HG03045 (cell line): ENCODE measurements around the gene CCM2L.
"Not testable (repeated sequence)": the region's sequence is repeated elsewhere in the genome, so short reads cannot be mapped to it uniquely, and the experiment has no call there.

Experiments used
- ATAC-seq: cut with Tn5 transposase; IDR thresholded peaks from one replicate; pipeline ENCODE4 v1.9.1; 2021; ENCODE audit warnings: mild to moderate bottlenecking, moderate library complexity; ENCODE audit not compliant: unreplicated experiment

Gene CCM2L

GRCh38 chr20:32028647-32029372, 18.6 kb downstream of the CCM2L start:
- no peak for ATAC-seq

DNA sequence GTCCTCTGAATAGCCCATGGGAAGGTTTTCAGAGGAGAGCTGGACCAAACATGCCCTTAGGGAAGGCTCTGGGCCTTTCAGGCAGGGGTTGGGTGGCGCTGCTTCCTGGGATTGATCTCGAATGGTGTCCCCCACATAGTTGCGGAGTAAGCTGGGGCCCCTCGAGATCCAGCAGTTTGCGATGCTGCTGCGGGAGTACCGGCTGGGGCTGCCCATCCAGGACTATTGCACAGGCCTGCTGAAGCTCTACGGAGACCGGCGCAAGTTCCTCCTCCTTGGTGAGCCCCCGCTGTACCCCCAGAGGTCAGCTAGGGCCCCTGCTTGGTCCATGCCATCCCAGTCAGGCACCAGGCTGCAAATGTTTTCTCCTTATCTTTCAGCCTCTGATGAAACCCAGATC, 19.3 kb downstream of the CCM2L start:
- ATAC-seq, result no peak

DNA sequence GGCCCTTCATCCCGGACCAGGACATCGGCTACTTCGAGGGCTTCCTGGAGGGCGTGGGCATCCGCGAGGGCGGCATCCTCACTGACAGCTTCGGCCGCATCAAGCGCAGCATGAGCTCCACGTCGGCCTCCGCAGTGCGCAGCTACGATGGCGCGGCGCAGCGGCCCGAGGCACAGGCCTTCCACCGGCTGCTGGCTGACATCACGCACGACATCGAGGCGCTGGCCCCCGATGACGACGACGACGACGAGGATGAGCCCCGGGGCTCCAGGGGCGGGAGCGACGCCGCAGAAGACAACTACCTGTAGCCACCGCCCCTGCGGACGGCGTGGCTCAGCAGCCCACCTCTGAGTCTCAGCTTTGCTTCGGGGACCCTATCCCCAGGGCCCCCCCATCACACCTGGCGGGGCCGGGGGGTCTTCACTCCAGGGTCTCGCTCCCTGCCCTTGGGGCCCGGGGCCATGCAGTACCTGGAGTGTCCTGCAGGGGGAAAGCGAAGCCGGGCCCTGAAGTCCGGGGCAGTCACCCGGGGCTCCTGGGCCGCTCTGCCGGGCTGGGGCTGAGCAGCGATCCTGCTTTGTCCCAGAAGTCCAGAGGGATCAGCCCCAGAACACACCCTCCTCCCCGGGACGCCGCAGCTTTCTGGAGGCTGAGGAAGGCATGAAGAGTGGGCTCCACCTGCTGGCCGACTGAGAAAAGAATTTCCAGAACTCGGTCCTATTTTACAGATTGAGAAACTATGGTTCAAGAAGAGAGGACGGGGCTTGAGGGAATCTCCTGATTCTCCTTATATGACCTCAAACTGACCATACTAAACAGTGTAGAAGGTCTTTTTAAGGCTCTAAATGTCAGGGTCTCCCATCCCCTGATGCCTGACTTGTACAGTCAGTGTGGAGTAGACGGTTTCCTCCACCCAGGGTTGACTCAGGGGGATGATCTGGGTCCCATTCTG, 21.0 kb downstream of the CCM2L start:
- no peak for ATAC-seq

GRCh38 chr20:32033316-32033715, 23.1 kb downstream of the CCM2L start:
- no peak for ATAC-seq

- ATAC-seq, result not testable (repeated sequence)
Measured at GRCh38 chr20:32033721-32034120, 23.5 kb downstream of the CCM2L start.

- no peak for ATAC-seq
Measured at GRCh38 chr20:32034581-32035425, 24.6 kb downstream of the CCM2L start.

DNA sequence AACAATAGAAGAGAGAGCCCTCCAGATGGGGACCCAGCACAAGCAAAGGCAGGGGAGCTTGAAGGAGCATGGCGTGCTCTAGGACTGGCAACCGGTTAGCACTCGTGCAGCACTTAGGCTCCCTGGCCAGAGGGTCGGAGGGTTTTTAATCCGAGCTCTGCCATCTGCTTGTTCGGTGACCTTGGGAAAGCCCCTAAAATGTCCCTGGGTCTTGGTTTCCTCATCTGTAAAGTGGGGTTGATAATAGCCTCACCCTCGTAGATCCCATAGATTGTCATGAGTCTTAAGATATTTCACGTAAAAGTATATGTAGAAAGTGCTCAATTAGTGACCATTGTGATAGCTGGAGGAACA, 25.2 kb downstream of the CCM2L start:
- ATAC-seq, result no peak

- no peak for ATAC-seq
Measured at GRCh38 chr20:32036252-32036651, 26.0 kb downstream of the CCM2L start.

DNA sequence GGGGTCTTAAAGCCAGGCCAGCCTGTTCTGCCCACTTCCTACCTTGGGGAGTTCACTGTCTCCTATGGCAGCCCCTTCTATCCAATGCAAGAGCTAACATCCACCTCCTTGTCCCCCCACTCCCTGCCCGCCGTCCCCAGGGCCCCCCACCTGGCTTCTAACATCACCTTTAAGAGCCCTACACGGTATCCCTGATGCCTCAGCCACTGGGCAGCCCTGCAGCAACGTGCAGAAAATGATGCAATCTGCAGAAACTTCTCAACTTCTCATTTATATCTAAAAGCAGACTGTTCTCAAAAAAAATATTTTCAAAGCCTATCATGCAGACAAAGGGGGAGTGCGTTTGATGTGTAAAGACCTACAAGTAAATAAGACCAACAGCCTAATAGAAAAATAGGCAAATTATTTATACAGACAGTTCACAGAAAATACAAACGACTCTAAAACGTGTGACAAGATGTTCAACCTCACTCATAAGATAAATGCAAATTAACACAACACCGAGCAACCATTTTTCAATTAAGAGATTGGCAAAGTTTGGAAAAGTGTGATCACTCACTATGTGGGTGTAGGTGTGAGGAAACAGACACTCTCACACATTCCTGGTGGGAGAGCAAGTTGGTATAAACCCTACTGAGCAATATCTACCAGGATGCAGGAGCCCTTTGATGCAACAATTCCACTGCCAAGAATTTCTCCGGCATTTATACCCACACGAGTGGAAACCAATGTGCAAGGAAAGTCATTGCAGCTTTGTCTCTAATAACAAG, 26.7 kb downstream of the CCM2L start:
- no peak for ATAC-seq

DNA sequence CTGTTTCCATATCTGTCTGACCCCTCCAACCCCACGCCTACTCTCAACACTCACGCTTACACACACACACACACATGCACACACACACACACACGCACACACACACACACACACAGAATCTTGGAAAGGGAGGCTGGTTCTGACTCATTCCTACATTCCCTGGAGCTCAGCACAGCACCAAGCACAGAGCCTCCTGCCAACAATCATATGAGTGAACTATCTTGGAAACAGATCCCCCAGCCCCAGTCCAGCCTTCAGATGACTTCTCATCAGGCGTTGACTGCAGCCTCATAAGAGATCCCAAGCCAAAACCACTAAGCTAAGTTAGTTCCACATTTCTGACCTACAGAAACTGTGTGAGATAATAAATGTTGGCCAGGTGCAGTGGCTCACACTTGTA, 27.7 kb downstream of the CCM2L start:
- ATAC-seq, result no peak

- ATAC-seq, result no peak
Measured at GRCh38 chr20:32040142-32040953, 30.1 kb downstream of the CCM2L start.

DNA sequence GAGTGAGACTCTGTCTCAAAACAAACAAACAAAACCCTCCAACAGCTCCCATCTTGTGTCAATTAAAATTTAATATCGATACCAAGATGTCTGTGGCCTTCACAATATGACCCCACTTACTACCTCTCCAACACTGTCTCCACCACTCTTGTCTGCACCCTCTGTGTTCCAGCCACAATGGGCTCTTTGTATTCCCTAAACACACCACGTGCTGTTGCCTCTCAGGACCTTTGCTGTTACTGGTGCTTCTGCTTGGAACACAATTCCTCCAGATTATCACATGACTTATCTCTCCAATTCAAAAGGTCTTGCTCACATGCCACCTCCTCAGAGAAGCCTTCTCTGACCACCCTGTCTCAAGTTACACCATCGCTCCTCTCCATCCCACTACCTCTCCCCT, 35.8 kb downstream of the CCM2L start:
- ATAC-seq, result no peak

GRCh38 chr20:32050324-32050841, 40.1 kb downstream of the CCM2L start:
- no peak for ATAC-seq

DNA sequence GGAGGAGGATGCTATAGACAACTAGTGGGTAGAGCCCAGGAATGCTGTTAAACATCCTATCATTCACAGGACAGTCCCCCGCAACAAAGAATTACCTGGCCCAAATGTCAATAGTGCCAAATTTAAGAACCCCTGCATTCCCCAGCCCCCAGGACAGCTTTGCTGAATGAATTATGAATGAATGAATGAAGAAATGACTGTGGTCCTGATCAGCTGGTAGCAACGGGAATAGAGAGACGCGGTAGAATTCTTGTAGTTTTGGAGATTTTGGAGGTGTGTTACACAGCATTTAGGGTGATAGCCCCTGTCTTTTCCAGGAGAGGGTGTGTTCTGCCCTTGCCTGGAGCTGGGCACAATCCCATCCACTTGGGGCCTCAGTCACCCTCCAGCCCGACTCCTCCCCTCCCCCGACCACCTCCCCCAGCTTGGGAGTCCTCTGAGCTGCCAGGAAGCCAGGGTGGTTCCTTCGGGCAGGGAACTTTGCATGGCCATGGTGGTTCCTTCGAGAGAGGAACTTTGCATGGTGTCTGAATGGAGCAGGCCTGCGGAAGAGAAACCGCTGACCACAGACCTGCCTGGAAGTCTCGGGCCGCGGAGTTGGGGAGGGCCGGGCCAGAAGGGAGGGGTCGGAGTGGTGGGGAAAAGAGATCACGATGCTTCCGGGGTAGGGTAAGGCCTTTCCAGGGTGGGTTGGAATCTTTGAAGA, 40.8 kb downstream of the CCM2L start:
- ATAC-seq, result no peak

GRCh38 chr20:32051720-32052089, 41.5 kb downstream of the CCM2L start:
- no peak for ATAC-seq

DNA sequence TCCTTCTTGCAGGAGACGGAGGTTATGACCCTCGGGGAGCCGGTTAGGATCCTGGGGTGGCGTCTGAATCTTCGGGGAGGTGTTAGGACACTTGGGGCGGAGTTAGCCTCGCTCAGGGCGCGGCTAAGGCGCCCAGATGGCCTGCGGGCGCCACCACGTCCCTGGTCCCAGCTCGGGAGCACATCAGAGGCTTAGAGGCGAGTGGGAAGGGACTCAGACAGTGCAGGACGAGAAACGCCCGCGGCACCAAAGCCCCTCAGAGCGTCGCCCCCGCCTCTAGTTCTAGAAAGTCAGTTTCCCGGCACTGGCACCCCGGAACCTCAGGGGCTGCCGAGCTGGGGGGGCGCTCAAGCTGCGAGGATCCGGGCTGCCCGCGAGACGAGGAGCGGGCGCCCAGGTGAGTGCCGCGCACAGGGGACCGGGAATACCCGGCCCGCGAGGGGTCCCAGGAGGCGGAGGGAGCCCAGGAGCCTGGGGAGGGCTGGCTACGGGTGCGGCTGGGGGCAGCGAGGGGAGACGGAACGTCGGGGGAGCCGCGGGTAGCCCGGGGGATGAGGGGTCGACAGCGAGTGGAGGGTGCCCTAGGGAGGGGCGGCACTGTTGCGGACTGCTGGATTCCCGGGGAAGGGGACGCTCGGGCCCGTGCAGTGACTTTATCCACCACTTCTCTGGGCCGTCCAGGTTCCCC, 42.0 kb downstream of the CCM2L start, which contains the start of gene HCK:
TSS of gene HCK (plus strand) at position 153 of the 688 bp plus-strand sequence.
- no peak for ATAC-seq

DNA sequence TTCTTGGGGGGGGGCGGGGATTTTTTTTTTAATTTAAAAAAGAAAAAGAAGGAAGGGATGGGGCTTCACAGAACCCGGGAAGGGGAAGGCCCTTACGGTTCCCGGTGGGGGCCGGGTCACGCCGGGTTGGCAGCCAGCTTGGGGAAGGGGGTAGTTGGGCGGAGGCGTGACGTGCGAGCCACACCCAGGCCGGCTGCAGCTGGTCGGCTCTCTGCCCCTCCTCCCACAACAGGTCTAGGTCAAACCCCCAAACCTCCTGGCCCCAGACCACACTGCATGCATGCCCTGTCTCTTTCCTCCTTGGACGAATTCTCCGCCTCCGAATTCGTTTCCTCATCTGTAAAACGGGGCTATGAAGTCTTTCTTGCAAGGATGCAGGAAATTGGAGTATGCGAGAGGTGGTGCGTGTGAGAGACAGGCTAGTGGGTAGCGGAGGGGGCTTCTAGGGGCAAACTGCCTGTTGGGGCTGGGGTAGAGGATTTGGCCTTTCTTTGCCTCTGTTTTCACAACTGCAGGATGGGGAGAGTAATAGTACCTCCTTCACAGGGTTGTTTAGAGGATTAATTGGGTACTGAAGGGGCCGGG, 42.6 kb downstream of the CCM2L start:
- no peak for ATAC-seq

DNA sequence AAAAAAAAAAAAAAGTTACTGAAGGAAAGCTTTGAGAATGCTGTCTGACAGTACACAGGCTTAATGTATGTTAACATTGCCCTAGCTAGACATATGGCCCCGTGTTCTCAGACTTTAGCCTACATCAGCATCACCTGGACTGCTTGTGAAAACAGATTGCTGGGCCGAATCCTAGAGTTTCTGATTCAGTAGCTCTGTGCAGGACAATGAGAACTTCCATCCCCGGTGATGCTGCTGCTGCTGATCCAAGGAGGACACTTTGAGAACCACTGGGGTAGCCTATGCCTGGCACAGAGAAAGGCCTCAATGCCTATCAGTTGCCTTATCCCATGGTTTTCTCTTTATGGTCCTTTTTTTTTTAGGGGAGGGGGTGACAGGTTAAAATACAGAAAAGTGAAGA, 43.4 kb downstream of the CCM2L start:
- ATAC-seq, result no peak
